GM23338 (cell line): ENCODE measurements around the gene MIER2. TPM values are rescaled to one million over a fixed set of nuclear protein-coding genes. Genes with fewer than 3 reads are reported as not detected.

Experiments
- ATAC-seq: fragments of 200-7000 bp; cut with Tn5 transposase; 3 replicates; pipeline ENCODE4 v1.9.1; 2020
- DNase-seq: peaks from one replicate; pipeline ENCODE4 v3.0.0-alpha.2; 2015; ENCODE audit warnings: low spot score
- H2AFZ ChIP-seq: fragments of 200-600 bp; sonication (generic); 2 replicates; pipeline ENCODE4 v1.8.0; 2016; ENCODE audit warnings: antibody characterized with exemption, mild to moderate bottlenecking, moderate library complexity
- H3F3A ChIP-seq: fragments of 200-600 bp; sonication (generic); replicated peaks from 2 replicates; pipeline ENCODE4 v1.8.0; 2017; ENCODE audit warnings: antibody characterized with exemption, mixed run types, low read depth
- H3K27ac ChIP-seq: fragments of 200-600 bp; sonication (generic); 2 replicates; pipeline ENCODE4 v1.6.1; 2016; ENCODE audit warnings: low read depth
- H3K27me3 ChIP-seq: fragments of 200-600 bp; sonication (generic); 2 replicates; pipeline ENCODE4 v1.8.0; 2016; ENCODE audit warnings: mild to moderate bottlenecking, mixed run types, moderate library complexity; ENCODE audit not compliant: insufficient read depth
- H3K36me3 ChIP-seq: fragments of 200-600 bp; sonication (generic); 2 replicates; pipeline ENCODE4 v1.8.0; 2016; ENCODE audit warnings: mild to moderate bottlenecking; ENCODE audit not compliant: insufficient read depth
- H3K4me1 ChIP-seq: fragments of 200-600 bp; sonication (generic); 2 replicates; pipeline ENCODE4 v1.8.0; 2016; ENCODE audit warnings: mild to moderate bottlenecking, moderate library complexity; ENCODE audit not compliant: insufficient read depth
- H3K4me2 ChIP-seq: fragments of 200-600 bp; sonication (generic); 2 replicates; pipeline ENCODE4 v1.7.1; 2017; ENCODE audit warnings: mixed run types
- H3K4me3 ChIP-seq: fragments of 200-600 bp; sonication (generic); 2 replicates; pipeline ENCODE4 v1.6.1; 2016; ENCODE audit warnings: mixed run types
- H3K79me2 ChIP-seq: fragments of 200-600 bp; sonication (generic); replicated peaks from 2 replicates; pipeline ENCODE4 v1.8.0; 2017; ENCODE audit warnings: mild to moderate bottlenecking; ENCODE audit not compliant: insufficient read depth
- H3K9me2 ChIP-seq: fragments of 200-600 bp; sonication (generic); 2 replicates; pipeline ENCODE4 v1.8.0; 2017; ENCODE audit not compliant: insufficient read depth
- H4K20me1 ChIP-seq: fragments of 200-600 bp; sonication (generic); replicated peaks from 2 replicates; pipeline ENCODE4 v1.8.0; 2017; ENCODE audit warnings: mild to moderate bottlenecking; ENCODE audit not compliant: insufficient read depth
- H3K27ac Mint-ChIP-seq: 2 replicates; pipeline ENCODE4 v1.8.0; 2020; ENCODE audit warnings: inconsistent platforms, mild to moderate bottlenecking, moderate library complexity, mixed read lengths
- H3K27me3 Mint-ChIP-seq: 3 replicates; pipeline ENCODE4 v1.8.0; 2022; ENCODE audit warnings: low read depth, mild to moderate bottlenecking, moderate library complexity, mixed read lengths, inconsistent platforms; ENCODE audit not compliant: insufficient read depth, poor library complexity
- H3K36me3 Mint-ChIP-seq: 3 replicates; pipeline ENCODE4 v1.8.0; 2021; ENCODE audit warnings: low read depth, mild to moderate bottlenecking, inconsistent platforms, moderate library complexity, mixed read lengths
- H3K4me1 Mint-ChIP-seq: 3 replicates; pipeline ENCODE4 v1.8.0; 2020; ENCODE audit warnings: mild to moderate bottlenecking, inconsistent platforms, mixed read lengths
- H3K4me3 Mint-ChIP-seq: 3 replicates; pipeline ENCODE4 v1.8.0; 2021; ENCODE audit warnings: moderate library complexity, mild to moderate bottlenecking, inconsistent platforms, mixed read lengths
- H3K9me3 Mint-ChIP-seq: 3 replicates; pipeline ENCODE4 v1.8.0; 2020; ENCODE audit warnings: moderate library complexity, mild to moderate bottlenecking, inconsistent platforms, mixed read lengths
- CREB1 ChIP-seq: fragments of 250-450 bp; sonication (Bioruptor Pico); IDR thresholded peaks from 2 replicates; pipeline ENCODE4 v1.5.0; 2020; ENCODE audit warnings: low read depth, mild to moderate bottlenecking, moderate library complexity
- EZH2 ChIP-seq: fragments of 200-600 bp; sonication (generic); IDR thresholded peaks from one replicate; pipeline ENCODE4 v1.8.0; 2017; ENCODE audit warnings: antibody characterized with exemption, mild to moderate bottlenecking, low read depth; ENCODE audit not compliant: unreplicated experiment
- EZH2phosphoT487 ChIP-seq: fragments of 200-600 bp; sonication (generic); IDR thresholded peaks from one replicate; pipeline ENCODE4 v1.8.1; 2018; ENCODE audit warnings: antibody characterized with exemption; ENCODE audit not compliant: unreplicated experiment
- JUNB ChIP-seq: IDR thresholded peaks from one replicate; pipeline ENCODE4 v1.6.1; 2016; ENCODE audit warnings: antibody characterized with exemption; ENCODE audit not compliant: unreplicated experiment
- NANOG ChIP-seq: IDR thresholded peaks from 2 replicates; pipeline ENCODE4 v1.6.1; 2016; ENCODE audit warnings: antibody characterized with exemption, borderline replicate concordance
- POLR2AphosphoS5 ChIP-seq: IDR thresholded peaks from 2 replicates; pipeline ENCODE4 v1.6.1; 2016; ENCODE audit warnings: antibody characterized with exemption, low read depth
- STAT1 ChIP-seq: IDR thresholded peaks from one replicate; pipeline ENCODE4 v1.6.1; 2016; ENCODE audit warnings: antibody characterized with exemption; ENCODE audit not compliant: unreplicated experiment
- ZNF114 ChIP-seq: fragments of 250-450 bp; sonication (Bioruptor Pico); IDR thresholded peaks from 2 replicates; pipeline ENCODE4 v1.5.0; 2020; ENCODE audit warnings: mild to moderate bottlenecking, moderate library complexity
- ZNF331 ChIP-seq: fragments of 250-450 bp; sonication (Bioruptor Pico); IDR thresholded peaks from 2 replicates; pipeline ENCODE4 v1.5.0; 2020; ENCODE audit warnings: low read depth, mild to moderate bottlenecking, moderate library complexity
- ZNF462 ChIP-seq: fragments of 250-450 bp; sonication (Bioruptor Pico); IDR thresholded peaks from 2 replicates; pipeline ENCODE4 v1.5.0; 2020; ENCODE audit warnings: mild to moderate bottlenecking, moderate library complexity
- polyA plus RNA-seq: library from polyadenylated mRNA; unstranded; fragments of >200 nt; fragmentation: Nextera tagmentation; extraction: Ambion mirVana; gene quantifications from 2 replicates; pipeline ENCODE4 v1.2.1, GENCODE V29; 2016
- total RNA-seq: library from RNA; depleted of rRNA; stranded (reverse); fragments of >200 nt; shearing (Covaris generic); gene quantifications from 2 replicates; pipeline ENCODE4 v1.2.3, GENCODE V29; 2014
- TF ChIP-seq, protein P1 (sequence below): IDR thresholded peaks from 2 replicates; pipeline ENCODE4 v1.6.1; 2016; ENCODE audit warnings: antibody characterized with exemption
- TF ChIP-seq, protein P2 (sequence below): IDR thresholded peaks from one replicate; pipeline ENCODE4 v1.6.1; 2018; ENCODE audit warnings: antibody characterized with exemption; ENCODE audit not compliant: unreplicated experiment

The MIER2 gene
- total and polyA plus RNA-seq, 2 experiments from 2014 or later = 30.2 to 37.9 TPM

GRCh38 chr19:283395-283794 is 61.2 kb downstream of the MIER2 start (continued):
- TF ChIP-seq EZH2phosphoT487 = no peak
- TF ChIP-seq POLR2AphosphoS5 = no peak
- TF ChIP-seq, protein P1, sequence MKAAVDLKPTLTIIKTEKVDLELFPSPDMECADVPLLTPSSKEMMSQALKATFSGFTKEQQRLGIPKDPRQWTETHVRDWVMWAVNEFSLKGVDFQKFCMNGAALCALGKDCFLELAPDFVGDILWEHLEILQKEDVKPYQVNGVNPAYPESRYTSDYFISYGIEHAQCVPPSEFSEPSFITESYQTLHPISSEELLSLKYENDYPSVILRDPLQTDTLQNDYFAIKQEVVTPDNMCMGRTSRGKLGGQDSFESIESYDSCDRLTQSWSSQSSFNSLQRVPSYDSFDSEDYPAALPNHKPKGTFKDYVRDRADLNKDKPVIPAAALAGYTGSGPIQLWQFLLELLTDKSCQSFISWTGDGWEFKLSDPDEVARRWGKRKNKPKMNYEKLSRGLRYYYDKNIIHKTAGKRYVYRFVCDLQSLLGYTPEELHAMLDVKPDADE = no peak
- TF ChIP-seq STAT1 = no peak

GRCh38 chr19:282501-282900 is 62.1 kb downstream of the MIER2 start:
- Mint-ChIP-seq H3K27me3 (peaks cover 12% of the 10 kb centered on the region), H3K27ac (0 out of 2 replicates have a peak overlapping the region, but pooled peaks have one; percentile 14), H3K4me3 (no peak overlapping the region), H3K4me1 (peaks cover 30% of the 10 kb centered on the region), H3K9me3 (no peaks in the 10 kb centered on the region; the same call in 2 of the 3 replicates), H3K36me3 (peaks cover 62% of the 10 kb centered on the region)
- Histone ChIP-seq H3K4me3 (no peak overlapping the region), H3K27me3 (no peaks in the 10 kb centered on the region), H3F3A (no peaks in the 10 kb centered on the region), H4K20me1 (peaks cover 3% of the 10 kb centered on the region; the same call in 1 of the 2 replicates), H3K27ac (no peak overlapping the region), H3K4me2 (no peak overlapping the region), H3K79me2 (peaks cover 9% of the 10 kb centered on the region), H3K9me2 (no peaks in the 10 kb centered on the region), H2AFZ (no peak overlapping the region), H3K4me1 (no peaks in the 10 kb centered on the region; the same call in 1 of the 2 replicates), H3K36me3 (peaks cover 9% of the 10 kb centered on the region)
- DNase-seq (no peak), ATAC-seq (no peak)
- TF ChIP-seq STAT1 (no peak), EZH2 (no peak), ZNF114 (CRISPR knock-in tag) (no peak), POLR2AphosphoS5 (no peak), JUNB (no peak), ZNF331 (CRISPR knock-in tag) (no peak), CREB1 (CRISPR knock-in tag) (no peak), NANOG (no peak), ZNF462 (no peak), EZH2phosphoT487 (no peak)
- TF ChIP-seq, protein P2, sequence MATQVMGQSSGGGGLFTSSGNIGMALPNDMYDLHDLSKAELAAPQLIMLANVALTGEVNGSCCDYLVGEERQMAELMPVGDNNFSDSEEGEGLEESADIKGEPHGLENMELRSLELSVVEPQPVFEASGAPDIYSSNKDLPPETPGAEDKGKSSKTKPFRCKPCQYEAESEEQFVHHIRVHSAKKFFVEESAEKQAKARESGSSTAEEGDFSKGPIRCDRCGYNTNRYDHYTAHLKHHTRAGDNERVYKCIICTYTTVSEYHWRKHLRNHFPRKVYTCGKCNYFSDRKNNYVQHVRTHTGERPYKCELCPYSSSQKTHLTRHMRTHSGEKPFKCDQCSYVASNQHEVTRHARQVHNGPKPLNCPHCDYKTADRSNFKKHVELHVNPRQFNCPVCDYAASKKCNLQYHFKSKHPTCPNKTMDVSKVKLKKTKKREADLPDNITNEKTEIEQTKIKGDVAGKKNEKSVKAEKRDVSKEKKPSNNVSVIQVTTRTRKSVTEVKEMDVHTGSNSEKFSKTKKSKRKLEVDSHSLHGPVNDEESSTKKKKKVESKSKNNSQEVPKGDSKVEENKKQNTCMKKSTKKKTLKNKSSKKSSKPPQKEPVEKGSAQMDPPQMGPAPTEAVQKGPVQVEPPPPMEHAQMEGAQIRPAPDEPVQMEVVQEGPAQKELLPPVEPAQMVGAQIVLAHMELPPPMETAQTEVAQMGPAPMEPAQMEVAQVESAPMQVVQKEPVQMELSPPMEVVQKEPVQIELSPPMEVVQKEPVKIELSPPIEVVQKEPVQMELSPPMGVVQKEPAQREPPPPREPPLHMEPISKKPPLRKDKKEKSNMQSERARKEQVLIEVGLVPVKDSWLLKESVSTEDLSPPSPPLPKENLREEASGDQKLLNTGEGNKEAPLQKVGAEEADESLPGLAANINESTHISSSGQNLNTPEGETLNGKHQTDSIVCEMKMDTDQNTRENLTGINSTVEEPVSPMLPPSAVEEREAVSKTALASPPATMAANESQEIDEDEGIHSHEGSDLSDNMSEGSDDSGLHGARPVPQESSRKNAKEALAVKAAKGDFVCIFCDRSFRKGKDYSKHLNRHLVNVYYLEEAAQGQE = no peak
- TF ChIP-seq, protein P1 = no peak
